ENCODE results near the gene KCTD2. TPM values are rescaled to one million over a fixed set of nuclear protein-coding genes. Genes with fewer than 3 reads are reported as not detected.

Gene KCTD2
- total and polyA plus RNA-seq, 2 of the 13 experiments (the other 11 are each of a cell fraction or from before 2014, with no cell fraction given): 28.3 to 32.6 TPM

- H3K36me3 ChIP-seq (replicated peaks in 1 of 2; ENCODE audit: control insufficient read depth in 1 of 2, insufficient read depth in 2 of 2, low read length in 2 of 2): no peaks in the 10 kb centered on the region
- H2AFZ ChIP-seq (ENCODE audit: low read length): no peak overlapping the region
- peak overlapping the region; percentile 60 for H3K4me2 ChIP-seq (ENCODE audit: low read depth, low read length)
- FAIRE-seq (peak; percentile 98), ATAC-seq (peak; percentile 15), DNase-seq (ENCODE audit: low spot score) (peak; percentile 96)
- ChIA-PET CTCF (ENCODE audit: low intra/inter-chr PET ratio, low total read pairs) (no interaction called here), POLR2A (interaction anchor here (0.7 to 3.2 kb wide), 16 partner anchors 9 to 187 kb away, joined by 3 to 12 read pairs (median 4); partner anchors contain the start of genes ARMC7, ATP5PD, GGA3 and JPT1)
- in situ Hi-C loops (cut with HindIII; ENCODE audit: extremely low pct_ligation_motif_present, low pct_unique_long_range_greater_than_20kb): no loop called here
- no peaks in the 10 kb centered on the region for H4K20me1 ChIP-seq (ENCODE audit: insufficient read depth, low read length)
- no peaks in the 10 kb centered on the region for H3K9me3 ChIP-seq (ENCODE audit: low read length)
- peak overlapping the region in 1 of 3 experiments; percentile 34; a peak in 3 of 6 replicates for H3K4me3 ChIP-seq (replicated peaks in 1 of 3; ENCODE audit: insufficient read depth in 1 of 3, low read depth in 2 of 3, low read length in 3 of 3)
- H3K9ac ChIP-seq (ENCODE audit: insufficient read depth, low read depth, low read length): peak overlapping the region; percentile 9
- peaks cover 0 to 17% of the 10 kb centered on the region in 2 experiments; a peak in 2 of 5 replicates for H3K27me3 ChIP-seq (ENCODE audit: control insufficient read depth in 1 of 2, insufficient read depth in 2 of 2, low read length in 2 of 2)
- H3K27ac ChIP-seq (ENCODE audit: extremely low read length, insufficient read depth, low read length): peak overlapping the region; percentile 7
- intact Hi-C loops (cut with micrococcal nuclease; ENCODE audit: unreplicated experiment): loop anchor here (2.0 kb wide), 1 partner anchor 431 kb away; the partner anchor contains the start of gene CASKIN2
- 2% methylated on average over 11 of the region's 14 CpGs for WGBS (ENCODE audit: low lambda C conversion rate)
- no peaks in the 10 kb centered on the region for H3K79me2 ChIP-seq (ENCODE audit: insufficient read depth, low read length)
- no TSS peak for BruUV-seq (replicated peaks)
- H3K4me1 ChIP-seq (ENCODE audit: insufficient read depth, low read length): peaks cover 95% of the 10 kb centered on the region
- peak; percentile 90 for TF ChIP-seq RERE (CRISPR knock-in tag; IDR thresholded peaks at IDR 0.05; ENCODE audit: low read depth)
- TF ChIP-seq ZNF660 (CRISPR knock-in tag; IDR thresholded peaks at IDR 0.05; ENCODE audit: borderline replicate concordance, low read depth): no peak
- peak; percentile 88 for TF ChIP-seq NCOA2 (CRISPR knock-in tag; IDR thresholded peaks at IDR 0.05)
- TF ChIP-seq THYN1 (CRISPR knock-in tag; IDR thresholded peaks at IDR 0.05; ENCODE audit: borderline replicate concordance, low read depth): no peak
- no peak for TF ChIP-seq ZIK1 (CRISPR knock-in tag; IDR thresholded peaks at IDR 0.05; ENCODE audit: borderline replicate concordance, low read depth)
- TF ChIP-seq ZNF792 (CRISPR knock-in tag; IDR thresholded peaks at IDR 0.05): 0 out of 2 replicates have a peak, but pooled peaks have one; percentile 51
- no peak for TF ChIP-seq ZNF7 (CRISPR knock-in tag; IDR thresholded peaks at IDR 0.05)
- TF ChIP-seq ZNF788 (CRISPR knock-in tag; IDR thresholded peaks at IDR 0.05; ENCODE audit: borderline replicate concordance): peak; percentile 87; the same call in 1 of the 2 replicates
- TF ChIP-seq STAG1 (CRISPR knock-in tag; IDR thresholded peaks at IDR 0.05): no peak
- peak; percentile 82 for TF ChIP-seq CEBPG (CRISPR knock-in tag; IDR thresholded peaks at IDR 0.05)
- no peak for TF ChIP-seq CC2D1A (CRISPR knock-in tag; IDR thresholded peaks at IDR 0.05)
- peak; percentile 64; the same call in 1 of the 2 replicates for TF ChIP-seq ZNF142 (CRISPR knock-in tag; IDR thresholded peaks at IDR 0.05)
- no peak for TF ChIP-seq ZFP37 (CRISPR knock-in tag; IDR thresholded peaks at IDR 0.05; ENCODE audit: borderline replicate concordance)
- TF ChIP-seq ZNF256 (CRISPR knock-in tag; conservative IDR thresholded peaks at IDR 0.05): no peak
Observed at GRCh38 chr17:75084039-75084660, 37.1 kb downstream of the KCTD2 start.

Data from HepG2 (cell line).